Effector memory CD4-positive, alpha-beta T cell (primary cell): ENCODE measurements around the gene GATAD2B.

ENCODE experiments used
- DNase-seq, 3 donors: peaks; one replicate each; pipeline ENCODE4 v3.0.0-alpha.2; 2020
- H3K27ac ChIP-seq: 2 replicates; pipeline ENCODE4 v1.7.0; 2013; ENCODE audit warnings: mild to moderate bottlenecking, low read length, moderate library complexity; ENCODE audit not compliant: insufficient read depth, poor library complexity, severe bottlenecking
- H3K27me3 ChIP-seq: replicated peaks from 2 replicates; pipeline ENCODE4 v1.7.0; 2013; ENCODE audit warnings: mild to moderate bottlenecking, low read length; ENCODE audit not compliant: insufficient read depth, control insufficient read depth, poor library complexity, severe bottlenecking
- H3K36me3 ChIP-seq: 2 replicates; pipeline ENCODE4 v1.7.0; 2013; ENCODE audit warnings: mild to moderate bottlenecking, low read length, moderate library complexity; ENCODE audit not compliant: control insufficient read depth, insufficient read depth
- H3K4me1 ChIP-seq: 2 replicates; pipeline ENCODE4 v1.7.0; 2013; ENCODE audit warnings: low read length, mild to moderate bottlenecking; ENCODE audit not compliant: control insufficient read depth, insufficient read depth, poor library complexity, severe bottlenecking
- H3K4me3 ChIP-seq: 2 replicates; pipeline ENCODE4 v1.7.0; 2013; ENCODE audit warnings: low read length, low read depth, mild to moderate bottlenecking; ENCODE audit not compliant: insufficient read depth, poor library complexity, severe bottlenecking
- H3K9me3 ChIP-seq: 2 replicates; pipeline ENCODE4 v1.7.0; 2013; ENCODE audit warnings: mild to moderate bottlenecking, low read length, moderate library complexity; ENCODE audit not compliant: control insufficient read depth

Gene GATAD2B

GRCh38 chr1:153953859-153954365, 31.1 kb upstream of the GATAD2B start:
- H3K27me3 ChIP-seq: no peaks in the 10 kb centered on the region
- H3K4me3 ChIP-seq: no peak overlapping the region
- no peaks in the 10 kb centered on the region for H3K9me3 ChIP-seq
- H3K36me3 ChIP-seq: peaks cover 54% of the 10 kb centered on the region
- no peak for DNase-seq
- H3K4me1 ChIP-seq: peaks cover 22% of the 10 kb centered on the region
- H3K27ac ChIP-seq: no peak overlapping the region

DNA sequence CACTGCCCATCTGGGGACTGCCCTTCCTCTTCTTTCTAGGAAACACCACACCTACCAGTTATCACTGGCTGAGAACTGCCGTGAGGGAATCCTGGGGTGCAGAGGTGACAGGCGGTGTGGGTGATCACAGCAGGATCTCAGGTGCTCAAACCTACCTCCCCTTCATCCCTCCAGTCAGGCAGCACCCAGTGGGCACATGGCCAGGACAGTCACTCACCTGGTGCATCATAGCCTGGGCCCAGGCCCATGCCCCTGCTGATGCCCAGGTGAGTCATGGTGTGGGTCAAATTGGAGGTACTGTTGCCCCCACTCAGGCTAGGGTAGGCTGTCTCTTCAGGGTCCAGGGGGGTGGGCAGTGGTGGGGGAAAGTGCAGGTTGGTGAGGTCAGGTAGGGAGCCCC, 29.0 kb upstream of the GATAD2B start:
- H3K27me3 ChIP-seq: no peaks in the 10 kb centered on the region
- H3K4me3 ChIP-seq: no peak overlapping the region
- H3K9me3 ChIP-seq: no peaks in the 10 kb centered on the region
- no peak for DNase-seq
- H3K27ac ChIP-seq: peak overlapping the region; percentile 35
- H3K4me1 ChIP-seq: peaks cover 17% of the 10 kb centered on the region
- H3K36me3 ChIP-seq: peaks cover 67% of the 10 kb centered on the region

- DNase-seq: no peak
- Histone ChIP-seq H3K4me3 (no peak overlapping the region), H3K36me3 (peaks cover 67% of the 10 kb centered on the region), H3K4me1 (peaks cover 13% of the 10 kb centered on the region), H3K27me3 (no peaks in the 10 kb centered on the region), H3K27ac (no peak overlapping the region), H3K9me3 (no peaks in the 10 kb centered on the region)
Observed at GRCh38 chr1:153951183-153951582, 28.4 kb upstream of the GATAD2B start.

- Histone ChIP-seq H3K4me1 (peaks cover 25% of the 10 kb centered on the region), H3K36me3 (peaks cover 52% of the 10 kb centered on the region)
- peak; percentile 55 to 63 (median 58) for DNase-seq
Observed at GRCh38 chr1:153946622-153947241, 24.0 kb upstream of the GATAD2B start, which contains the start of gene DENND4B. Gene DENND4B, minus strand, starts transcription at chr1:153946718. Its CDS starts 2,344 bp downstream, at chr1:153944374.

GRCh38 chr1:153945795-153946621, 23.2 kb upstream of the GATAD2B start:
- DNase-seq: peak; percentile 72
- Histone ChIP-seq H3K9me3 (no peaks in the 10 kb centered on the region), H3K27ac (peak overlapping the region; percentile 77), H3K4me1 (peaks cover 25% of the 10 kb centered on the region), H3K4me3 (peak overlapping the region; percentile 79), H3K36me3 (peaks cover 52% of the 10 kb centered on the region), H3K27me3 (no peaks in the 10 kb centered on the region)

More at GRCh38 chr1:153946622-153947241, 24.0 kb upstream of the GATAD2B start, which contains the start of gene DENND4B:
- H3K9me3 ChIP-seq: no peaks in the 10 kb centered on the region
- no peaks in the 10 kb centered on the region for H3K27me3 ChIP-seq
- H3K4me3 ChIP-seq: peak within 1 kb of the TSS; percentile 79
- peak within 1 kb of the TSS; percentile 77 for H3K27ac ChIP-seq

- Histone ChIP-seq H3K27me3 (no peaks in the 10 kb centered on the region), H3K36me3 (peaks cover 52% of the 10 kb centered on the region), H3K27ac (peak overlapping the region; percentile 77), H3K4me1 (peaks cover 25% of the 10 kb centered on the region), H3K9me3 (no peaks in the 10 kb centered on the region), H3K4me3 (peak overlapping the region; percentile 79)
- peak; percentile 73 to 77 (median 75) for DNase-seq
Observed at GRCh38 chr1:153945131-153945794, 22.5 kb upstream of the GATAD2B start.

DNA sequence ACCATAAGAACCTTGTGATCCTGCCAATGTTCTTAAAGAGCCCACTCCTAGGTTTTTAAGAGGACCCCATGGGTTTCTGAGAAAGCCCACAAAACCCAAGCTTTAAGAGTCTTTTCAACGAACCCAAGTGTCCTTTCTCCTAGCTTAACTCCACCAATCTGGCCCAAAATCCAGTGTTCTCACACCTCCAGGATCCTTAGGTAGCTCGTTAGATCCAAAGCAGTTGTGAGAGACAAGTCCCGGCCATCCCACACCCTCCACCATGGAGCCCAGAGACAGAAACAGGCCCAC, 22.0 kb upstream of the GATAD2B start:
- Histone ChIP-seq H3K9me3 (no peaks in the 10 kb centered on the region), H3K4me3 (peak overlapping the region; percentile 79), H3K36me3 (peaks cover 52% of the 10 kb centered on the region), H3K27ac (peak overlapping the region; percentile 77), H3K27me3 (no peaks in the 10 kb centered on the region), H3K4me1 (peaks cover 25% of the 10 kb centered on the region)
- DNase-seq: no peak

DNA sequence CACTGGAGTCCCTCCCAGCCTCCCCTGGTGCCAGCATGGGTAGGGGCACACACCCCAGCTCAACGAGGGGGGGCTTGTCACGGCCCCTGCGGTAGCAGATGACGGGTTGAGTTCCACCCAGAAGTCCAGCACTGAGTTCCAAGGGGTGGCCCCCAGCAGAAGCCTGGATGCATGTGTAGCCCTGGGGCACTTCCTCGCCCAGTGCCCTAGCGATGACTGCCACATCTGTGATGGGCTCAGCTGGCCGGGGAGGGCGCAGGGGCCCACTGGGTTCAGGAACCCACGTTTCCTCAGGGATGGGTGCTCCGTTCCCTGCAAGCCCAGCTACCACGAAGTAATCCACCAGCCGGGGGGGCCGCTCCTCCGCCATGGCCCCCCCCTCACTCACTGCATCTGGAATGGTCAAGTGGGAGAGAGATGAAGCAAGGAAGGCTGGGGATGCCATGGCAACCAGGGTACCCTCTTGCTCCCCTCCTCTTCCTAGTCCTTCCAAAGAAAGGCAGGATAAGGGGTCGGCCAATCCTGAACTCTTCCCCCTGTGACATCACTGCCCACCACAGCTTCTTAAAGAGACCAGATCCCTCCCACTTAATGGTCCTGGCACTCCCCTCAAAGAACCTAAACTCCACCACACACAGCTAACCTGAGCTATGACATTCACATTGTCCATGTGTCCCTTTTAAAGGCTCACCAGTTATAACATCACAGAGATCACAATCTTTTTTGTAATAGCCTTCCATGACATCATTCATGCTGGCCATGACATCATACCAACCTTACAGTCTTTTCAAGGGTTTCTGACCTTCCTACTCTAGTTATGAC, 21.4 kb upstream of the GATAD2B start:
- Histone ChIP-seq H3K36me3 (peaks cover 56% of the 10 kb centered on the region), H3K9me3 (no peaks in the 10 kb centered on the region), H3K4me3 (peak overlapping the region; percentile 79), H3K4me1 (peaks cover 25% of the 10 kb centered on the region), H3K27ac (peak overlapping the region; percentile 77), H3K27me3 (no peaks in the 10 kb centered on the region)
- DNase-seq: no peak

DNA sequence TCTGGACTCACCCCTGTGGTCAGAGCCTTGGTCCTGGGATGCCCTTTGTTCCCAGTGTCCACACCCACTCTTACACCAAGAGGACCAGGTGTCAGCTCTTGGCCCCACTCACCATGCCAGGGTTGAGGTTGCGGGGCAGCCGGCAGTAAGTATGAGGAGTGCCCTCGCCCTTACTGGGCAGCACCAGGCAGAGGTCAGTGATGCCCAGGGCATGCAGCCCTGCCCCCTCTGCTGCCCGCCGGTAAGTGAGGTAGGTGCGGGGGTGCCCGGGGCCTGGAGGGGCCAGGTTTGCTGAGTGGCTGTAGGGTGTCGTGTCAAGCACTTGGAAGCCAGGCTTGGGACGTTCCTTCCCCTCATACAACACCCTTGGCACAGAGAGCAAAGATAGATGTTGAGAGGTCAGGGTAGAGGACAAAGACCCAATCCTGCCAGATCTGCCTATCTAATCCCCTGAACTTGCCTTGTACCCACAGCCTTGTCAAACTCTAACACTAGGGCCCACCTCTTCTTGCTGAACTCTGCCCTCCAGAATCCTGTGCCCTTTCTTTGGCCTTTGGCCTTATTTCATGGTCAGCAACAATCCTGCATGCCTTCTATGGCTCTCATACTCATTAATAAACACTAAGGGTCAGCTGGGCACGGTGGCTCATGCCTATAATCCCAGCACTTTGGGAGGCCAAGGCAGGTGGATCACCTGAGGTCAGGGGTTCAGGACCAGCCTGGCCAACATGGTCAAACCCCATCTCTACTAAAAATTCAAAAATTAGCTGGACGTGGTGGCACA, 20.2 kb upstream of the GATAD2B start:
- H3K4me1 ChIP-seq: peaks cover 25% of the 10 kb centered on the region
- H3K27me3 ChIP-seq: no peaks in the 10 kb centered on the region
- peaks cover 50% of the 10 kb centered on the region for H3K36me3 ChIP-seq
- peak overlapping the region; percentile 27 for H3K27ac ChIP-seq
- no peaks in the 10 kb centered on the region for H3K9me3 ChIP-seq
- no peak for DNase-seq
- no peak overlapping the region for H3K4me3 ChIP-seq
